Fibroblast of lung (primary cell): ENCODE data around the gene FRMD4A.

Experiments used
- EZH2 ChIP-seq: IDR thresholded peaks from 2 replicates; pipeline ENCODE4 v1.5.1; 2012; ENCODE audit warnings: low read length, control low read depth, mild to moderate bottlenecking; ENCODE audit errors: missing control alignments
- TF ChIP-seq, protein P1 (sequence below), 2 donors: IDR thresholded peaks in 1 of 2; conservative IDR thresholded peaks in 1 of 2; 1 replicate in 1 of 2; 2 replicates in 1 of 2; pipeline ENCODE4 v1.5.1; 2011 to 2012; ENCODE audit warnings: low read length in 2 of 2, control low read depth in 1 of 2, inconsistent platforms in 1 of 2, low read depth in 1 of 2, mild to moderate bottlenecking in 1 of 2

DNA sequence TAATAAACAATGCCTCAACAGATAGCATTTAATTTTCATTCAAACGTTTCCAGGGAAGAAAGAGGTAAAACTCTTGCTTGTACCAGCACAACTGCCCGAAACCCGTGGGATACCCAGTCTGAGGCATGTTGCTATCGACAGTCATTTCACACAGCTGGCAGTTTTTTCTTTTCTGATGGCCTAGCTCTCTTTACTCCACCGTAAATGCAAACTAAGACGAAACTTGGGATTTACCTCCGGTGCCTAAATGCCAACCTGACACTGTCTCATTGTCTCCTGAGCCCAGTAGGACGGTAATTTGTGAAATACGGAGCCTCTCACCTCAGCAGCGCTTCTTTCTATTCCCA is 600.4 kb downstream of the FRMD4A start:
- TF ChIP-seq EZH2 = no peak
- TF ChIP-seq, protein P1, sequence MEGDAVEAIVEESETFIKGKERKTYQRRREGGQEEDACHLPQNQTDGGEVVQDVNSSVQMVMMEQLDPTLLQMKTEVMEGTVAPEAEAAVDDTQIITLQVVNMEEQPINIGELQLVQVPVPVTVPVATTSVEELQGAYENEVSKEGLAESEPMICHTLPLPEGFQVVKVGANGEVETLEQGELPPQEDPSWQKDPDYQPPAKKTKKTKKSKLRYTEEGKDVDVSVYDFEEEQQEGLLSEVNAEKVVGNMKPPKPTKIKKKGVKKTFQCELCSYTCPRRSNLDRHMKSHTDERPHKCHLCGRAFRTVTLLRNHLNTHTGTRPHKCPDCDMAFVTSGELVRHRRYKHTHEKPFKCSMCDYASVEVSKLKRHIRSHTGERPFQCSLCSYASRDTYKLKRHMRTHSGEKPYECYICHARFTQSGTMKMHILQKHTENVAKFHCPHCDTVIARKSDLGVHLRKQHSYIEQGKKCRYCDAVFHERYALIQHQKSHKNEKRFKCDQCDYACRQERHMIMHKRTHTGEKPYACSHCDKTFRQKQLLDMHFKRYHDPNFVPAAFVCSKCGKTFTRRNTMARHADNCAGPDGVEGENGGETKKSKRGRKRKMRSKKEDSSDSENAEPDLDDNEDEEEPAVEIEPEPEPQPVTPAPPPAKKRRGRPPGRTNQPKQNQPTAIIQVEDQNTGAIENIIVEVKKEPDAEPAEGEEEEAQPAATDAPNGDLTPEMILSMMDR (conservative IDR thresholded peaks at IDR 0.05 in 1 of 2, IDR thresholded peaks at IDR 0.05 in 1 of 2; ENCODE audit: low read depth in 1 of 2, low read length in 2 of 2) = no peak
